ENCODE results near the gene MRPS2.

- TF ChIP-seq CTCF (IDR thresholded peaks at IDR 0.05; ENCODE audit: low read depth, low read length, missing input control) = no peak
- TF ChIP-seq TAF1 (conservative IDR thresholded peaks at IDR 0.05) = no peak
- no peak for TF ChIP-seq REST (IDR thresholded peaks at IDR 0.05)
- TF ChIP-seq RXRA (IDR thresholded peaks at IDR 0.05) = no peak
- no peak for TF ChIP-seq SP1 (IDR thresholded peaks at IDR 0.05)
- no peak for TF ChIP-seq ZBTB33 (IDR thresholded peaks at IDR 0.05)
- peak; percentile 25 for TF ChIP-seq YY1 (IDR thresholded peaks at IDR 0.05)
- TF ChIP-seq FOXA1 (IDR thresholded peaks at IDR 0.05) = no peak
- no peak for TF ChIP-seq JUND (IDR thresholded peaks at IDR 0.05)
- no peak for TF ChIP-seq FOXA2 (IDR thresholded peaks at IDR 0.05)
- TF ChIP-seq, protein P1, sequence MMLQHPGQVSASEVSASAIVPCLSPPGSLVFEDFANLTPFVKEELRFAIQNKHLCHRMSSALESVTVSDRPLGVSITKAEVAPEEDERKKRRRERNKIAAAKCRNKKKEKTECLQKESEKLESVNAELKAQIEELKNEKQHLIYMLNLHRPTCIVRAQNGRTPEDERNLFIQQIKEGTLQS (IDR thresholded peaks at IDR 0.05) = no peak
- TF ChIP-seq, protein P2, sequence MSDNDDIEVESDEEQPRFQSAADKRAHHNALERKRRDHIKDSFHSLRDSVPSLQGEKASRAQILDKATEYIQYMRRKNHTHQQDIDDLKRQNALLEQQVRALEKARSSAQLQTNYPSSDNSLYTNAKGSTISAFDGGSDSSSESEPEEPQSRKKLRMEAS (IDR thresholded peaks at IDR 0.05) = no peak
- TF ChIP-seq EGR1 (IDR thresholded peaks at IDR 0.05; ENCODE audit: low read depth in 2 of 2) = no peak
- TF ChIP-seq GABPA (IDR thresholded peaks at IDR 0.05 in 1 of 2, conservative IDR thresholded peaks at IDR 0.05 in 1 of 2) = no peak
Measured at GRCh38 chr9:135480071-135480939, 20.2 kb upstream of the MRPS2 start.

Measured in liver (tissue), 3 donors.